ACHN (cell line): Measurements from ENCODE around the gene FLRT1.

Experiments
- DNase-seq: peaks from one replicate; pipeline ENCODE4 v3.0.0-alpha.2; 2015
- in situ Hi-C: cut with HindIII; loops from 2 replicates; pipeline ENCODE4 v1.10.0; 2017; ENCODE audit warnings: low sequenced_read_pairs, low pct_ligation_motif_present, low pct_unique_long_range_greater_than_20kb

Gene FLRT1

GRCh38 chr11:64056861-64057260, 21.1 kb downstream of the FLRT1 start:
- in situ Hi-C loops: no loop called here

DNA sequence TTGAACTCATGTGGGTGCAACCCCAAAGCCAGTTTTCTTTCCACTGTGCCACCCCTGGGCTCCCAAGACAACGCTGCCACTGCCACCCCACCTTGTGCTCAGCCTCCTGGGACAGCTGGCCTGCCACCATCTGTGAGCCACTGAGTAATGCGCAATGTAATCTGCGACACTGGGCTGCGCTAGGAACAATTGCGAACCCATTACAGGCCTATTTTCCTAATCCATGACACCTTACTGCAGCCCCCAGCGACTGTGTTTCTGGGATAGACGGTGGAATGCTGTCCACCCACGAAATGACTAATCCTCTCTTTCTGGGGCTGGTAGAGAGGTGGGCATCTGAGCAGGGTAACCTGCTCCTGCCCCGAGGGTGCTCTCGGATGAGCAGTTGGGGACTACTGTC, 22.2 kb downstream of the FLRT1 start:
- in situ Hi-C loops: no loop called here
- DNase-seq: no peak

More at GRCh38 chr11:64056861-64057260, 21.1 kb downstream of the FLRT1 start:
- DNase-seq: no peak

GRCh38 chr11:64058494-64058893, 22.8 kb downstream of the FLRT1 start:
- in situ Hi-C loops: no loop called here
- no peak for DNase-seq

- DNase-seq: no peak
- in situ Hi-C loops: no loop called here
Measured at GRCh38 chr11:64059339-64060140, 23.8 kb downstream of the FLRT1 start.

- no peak for DNase-seq
- in situ Hi-C loops: no loop called here
Measured at GRCh38 chr11:64060263-64060860, 24.6 kb downstream of the FLRT1 start.

GRCh38 chr11:64060861-64061444, 25.2 kb downstream of the FLRT1 start:
- DNase-seq: peak; percentile 11

GRCh38 chr11:64062185-64063039, 26.7 kb downstream of the FLRT1 start:
- in situ Hi-C loops: no loop called here
- no peak for DNase-seq

More at GRCh38 chr11:64060861-64061444, 25.2 kb downstream of the FLRT1 start:
- in situ Hi-C loops: no loop called here

DNA sequence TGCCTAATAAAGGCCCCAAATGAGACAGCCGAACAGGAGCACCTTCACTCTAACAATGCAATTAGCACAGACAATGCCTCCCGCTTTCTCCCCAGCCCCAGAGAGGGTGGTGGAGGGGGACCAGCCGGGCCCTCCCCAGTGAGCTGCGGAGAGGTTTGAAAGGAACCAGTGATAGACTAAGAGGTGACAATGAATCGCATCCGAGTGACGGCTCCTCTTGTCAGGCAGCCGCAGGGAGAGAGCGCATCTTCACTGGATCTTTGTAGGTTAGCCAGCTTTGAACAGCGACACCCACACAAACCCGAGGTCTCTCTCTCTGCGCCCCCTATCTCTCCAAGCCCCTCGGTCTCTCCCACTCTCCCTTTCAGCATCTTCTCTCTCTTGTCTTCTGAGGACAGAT, 28.0 kb downstream of the FLRT1 start:
- DNase-seq: no peak
- in situ Hi-C loops: no loop called here

- in situ Hi-C loops: no loop called here
Measured at GRCh38 chr11:64064374-64065140, 28.8 kb downstream of the FLRT1 start.

GRCh38 chr11:64065141-64065465, 29.4 kb downstream of the FLRT1 start:
- in situ Hi-C loops: no loop called here
- DNase-seq: no peak

More at GRCh38 chr11:64064374-64065140, 28.8 kb downstream of the FLRT1 start:
- no peak for DNase-seq

DNA sequence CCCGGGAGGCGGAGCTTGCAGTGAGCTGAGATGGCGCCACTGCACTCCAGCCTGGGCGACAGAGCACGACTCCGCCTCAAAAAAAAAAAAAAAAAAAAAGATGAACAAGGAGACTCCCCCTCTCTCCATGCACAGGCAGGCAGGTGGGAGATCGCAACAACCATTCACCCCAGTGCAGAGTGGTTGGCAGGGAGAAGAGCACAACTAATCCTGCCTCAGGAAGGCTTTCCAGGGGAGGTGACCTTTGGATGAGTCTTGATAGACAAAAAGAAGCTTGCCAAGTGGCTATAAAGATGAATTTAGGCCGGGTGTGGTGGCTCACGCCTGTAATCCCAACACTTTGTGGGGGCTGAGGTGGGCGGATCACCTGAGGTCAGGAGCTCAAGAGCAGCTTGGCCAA, 30.0 kb downstream of the FLRT1 start:
- in situ Hi-C loops: no loop called here

DNA sequence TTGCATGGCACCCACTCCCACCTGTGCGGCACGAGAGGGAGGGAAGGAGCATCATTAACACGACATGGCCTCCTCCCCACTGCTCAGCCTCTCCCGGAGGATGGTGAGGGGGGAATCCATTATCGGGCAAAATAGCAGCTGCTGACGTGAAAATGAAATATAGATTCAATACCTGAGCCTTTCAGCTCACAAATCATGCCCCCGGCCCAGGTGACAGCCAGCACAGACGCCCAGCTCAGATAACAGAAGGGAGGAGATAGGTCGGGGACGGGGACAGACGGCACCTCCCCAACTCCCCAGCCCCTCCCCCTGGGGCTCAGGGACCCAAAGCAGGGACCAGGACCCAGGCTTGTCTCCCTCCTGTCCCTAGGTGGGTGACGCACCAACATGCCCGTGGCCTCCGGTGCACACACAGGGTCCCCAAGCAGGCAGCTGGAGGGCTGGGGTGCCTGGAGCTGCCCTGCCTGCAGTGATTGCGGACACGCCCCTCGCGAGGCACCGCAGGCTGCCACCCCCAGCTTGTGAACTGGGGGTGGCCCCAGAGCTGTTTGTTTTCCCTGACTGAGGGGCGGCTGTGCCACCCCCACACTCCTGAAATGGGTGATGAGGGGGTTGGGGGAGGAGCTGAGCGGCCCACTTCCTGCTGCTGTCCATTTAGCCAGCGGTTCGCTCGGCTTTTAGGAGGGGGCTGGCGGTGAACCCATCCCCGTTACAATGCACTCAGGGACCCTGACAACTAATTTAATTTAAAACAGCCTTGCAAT, 31.7 kb downstream of the FLRT1 start:
- in situ Hi-C loops: no loop called here
- no peak for DNase-seq

More for the DNA sequence above, 30.0 kb downstream of the FLRT1 start:
- DNase-seq: no peak

DNA sequence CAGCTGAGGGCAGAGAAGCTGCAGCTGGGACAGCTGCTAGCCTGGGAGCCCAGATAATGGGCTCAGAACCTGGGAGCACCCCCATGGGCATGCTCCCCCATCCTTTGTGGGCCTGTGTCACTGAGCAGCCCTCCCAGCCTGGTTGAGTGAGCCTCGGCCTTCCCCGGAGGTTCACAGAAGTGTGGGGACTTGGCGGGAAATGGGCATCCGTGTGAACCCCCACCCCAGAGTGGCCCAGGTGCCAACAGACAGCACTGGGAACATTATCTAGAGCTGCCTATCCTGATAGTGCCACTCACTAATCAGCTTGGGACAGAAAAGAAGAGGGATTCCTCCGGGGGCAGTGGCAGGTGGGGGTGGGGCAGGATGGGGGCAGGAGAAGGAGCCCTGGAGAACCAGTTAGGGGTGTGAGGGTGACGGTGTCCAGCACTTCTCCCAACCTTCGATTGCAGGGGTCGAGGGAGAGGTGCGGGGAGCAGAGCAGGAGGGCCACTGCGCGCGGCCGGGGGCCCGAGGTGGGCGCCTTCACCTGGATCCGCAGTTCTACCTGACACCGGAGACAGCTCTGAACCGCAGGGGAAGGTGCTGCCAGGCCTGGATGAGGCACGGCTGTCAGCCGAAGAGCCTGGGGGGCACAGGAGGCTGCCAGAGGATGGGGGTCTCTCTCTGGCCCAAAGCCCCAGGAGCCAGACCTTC, 33.1 kb downstream of the FLRT1 start:
- in situ Hi-C loops: no loop called here

DNA sequence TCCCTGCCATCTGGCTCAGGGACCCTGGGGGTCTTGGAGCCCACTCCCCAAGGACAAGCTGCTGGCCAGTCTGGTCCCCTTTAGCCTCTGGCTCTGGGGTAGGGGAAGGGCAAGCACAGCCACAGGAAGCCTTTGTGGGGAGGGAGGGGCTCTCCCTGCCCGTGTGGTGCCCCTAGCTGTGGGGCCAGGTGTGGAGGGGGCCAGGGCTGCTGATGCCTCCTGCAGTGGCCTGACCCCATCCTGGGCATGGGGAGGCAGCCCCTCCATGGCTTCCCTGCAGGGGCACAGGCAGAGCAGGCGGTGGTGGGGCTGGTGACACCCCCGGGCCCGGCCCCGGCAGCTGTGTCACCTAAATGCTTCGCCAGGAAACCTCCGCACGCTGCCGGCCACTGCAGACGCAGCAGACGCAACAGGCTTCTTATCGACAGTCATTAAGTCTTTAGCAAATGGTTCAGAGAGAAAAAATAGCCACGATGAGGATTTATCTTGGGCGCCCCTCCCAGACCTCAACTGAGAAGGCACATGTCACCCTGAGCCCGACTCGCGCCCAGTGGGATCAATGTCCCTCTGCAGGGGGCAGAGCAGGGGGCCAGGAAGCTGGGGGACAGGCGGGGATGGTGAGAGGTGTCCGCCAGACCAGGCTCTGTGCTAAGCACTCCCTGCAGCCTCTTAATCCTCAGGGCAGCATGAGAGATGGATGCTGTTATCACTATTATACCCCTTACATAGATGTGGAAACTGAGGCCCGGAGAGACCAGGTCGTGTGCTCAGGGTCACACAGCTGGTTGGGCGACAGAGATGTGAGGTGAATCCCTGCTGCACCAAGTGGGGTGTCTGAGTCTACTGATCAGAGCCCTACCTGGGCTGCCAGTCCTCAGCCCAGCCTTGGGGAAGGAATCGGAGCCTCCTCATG, 33.9 kb downstream of the FLRT1 start:
- DNase-seq: no peak
- in situ Hi-C loops: no loop called here

More for the DNA sequence above, 33.1 kb downstream of the FLRT1 start:
- no peak for DNase-seq

GRCh38 chr11:64070314-64070681, 34.6 kb downstream of the FLRT1 start:
- in situ Hi-C loops: no loop called here
- no peak for DNase-seq

- DNase-seq: no peak
- in situ Hi-C loops: no loop called here
Measured at GRCh38 chr11:64071849-64072248, 36.1 kb downstream of the FLRT1 start.
